ENCODE results near the gene LYRM2. TPM values are rescaled to one million over a fixed set of nuclear protein-coding genes. Genes with fewer than 3 reads are reported as not detected.

Gene LYRM2
- total RNA-seq = 10 to 100 TPM in 3 of 4 donors, 1 to 10 TPM in 1; 8.1 to 19.5 (median 14.4) TPM

DNA sequence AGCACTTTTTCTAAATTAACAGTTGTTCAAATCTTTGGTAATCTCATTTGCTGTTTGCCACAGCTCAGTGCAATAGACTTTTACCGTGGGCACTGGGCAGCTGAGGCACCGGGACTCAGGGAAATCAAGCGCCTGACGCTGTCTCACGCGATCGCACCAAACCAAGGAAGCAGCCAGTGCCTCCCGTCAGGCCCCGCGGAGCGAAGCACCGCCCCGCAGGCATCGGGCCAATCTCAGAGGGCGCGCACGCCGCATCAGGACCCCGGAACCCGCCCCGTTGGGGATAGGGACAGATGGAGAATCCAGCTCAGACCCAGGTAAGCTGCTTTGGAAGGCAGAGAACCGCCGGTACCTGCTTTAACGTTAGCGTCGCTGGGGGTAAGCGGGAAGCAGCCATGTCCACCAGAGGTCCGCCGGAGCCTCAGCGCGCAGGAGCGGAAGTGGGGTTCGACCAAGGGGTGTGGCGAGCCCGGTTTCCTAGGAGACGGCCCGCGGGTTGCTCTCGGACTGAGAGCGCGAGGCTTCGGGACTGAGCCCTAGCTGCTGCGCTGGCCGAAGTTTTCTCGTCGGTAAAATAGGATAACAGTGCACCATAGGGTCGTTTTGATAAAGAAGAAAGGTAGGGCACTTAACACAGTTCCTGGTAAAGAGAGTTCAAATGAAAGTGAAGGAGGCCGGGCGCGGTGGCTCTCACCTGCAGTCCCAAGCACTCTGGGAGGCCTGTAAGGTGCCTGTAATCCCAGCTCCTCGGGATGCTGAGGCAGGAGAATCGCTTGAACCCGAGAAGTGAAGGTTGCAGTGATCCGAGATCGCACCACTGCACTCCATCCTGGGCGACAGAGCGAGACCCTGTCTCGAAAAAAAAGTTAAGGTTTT, at the start of gene LYRM2:
Gene LYRM2 (minus strand): TSS at position 428 of the 876 bp plus-strand sequence. CDS start 31 bp downstream, at position 397.
- peak within 1 kb of the TSS; percentile 76 for H3K4me3 ChIP-seq
- no peaks in the 10 kb centered on the region for H3K9me3 ChIP-seq
- TF ChIP-seq EP300 (IDR thresholded peaks at IDR 0.05) (no peak), POLR2AphosphoS5 (IDR thresholded peaks at IDR 0.05) (peak; percentile 78 to 90 (median 88)), POLR2A (IDR thresholded peaks at IDR 0.05) (peak; percentile 78 to 92), CTCF (IDR thresholded peaks at IDR 0.05) (no peak)
- peaks cover 20% of the 10 kb centered on the region for H3K4me1 ChIP-seq
- no peaks in the 10 kb centered on the region for H3K27me3 ChIP-seq
- peak within 1 kb of the TSS; percentile 93 for H3K27ac ChIP-seq
- WGBS = 4% methylated on average over 53 of the region's 58 CpGs
- peaks cover 26% of the 10 kb centered on the region for H3K36me3 ChIP-seq
- peak; percentile 96 for DNase-seq (ENCODE audit: low spot score in 2 of 2)

DNA sequence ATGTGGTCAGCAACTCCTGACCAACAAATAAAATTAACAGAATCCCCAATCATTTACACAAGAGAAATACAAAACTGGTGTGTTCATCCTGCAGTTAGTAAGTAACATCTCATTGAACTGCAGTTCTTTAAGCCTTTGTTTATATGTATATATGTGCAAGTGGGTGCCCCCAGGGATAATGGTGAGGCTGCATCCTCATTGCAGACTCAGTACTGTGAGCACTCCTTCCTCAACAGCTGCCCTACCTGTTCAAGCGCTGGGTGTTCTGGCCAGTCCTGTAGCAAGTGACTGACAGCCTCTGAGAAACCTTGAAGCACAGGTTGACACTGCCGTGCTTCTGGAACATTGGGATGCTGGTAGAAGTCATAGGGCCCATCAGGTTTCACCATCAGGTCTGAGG, 49.8 kb upstream of the LYRM2 start:
- Histone ChIP-seq H3K27ac (no peak overlapping the region), H3K36me3 (peaks cover 96% of the 10 kb centered on the region), H3K4me3 (no peak overlapping the region), H3K4me1 (no peaks in the 10 kb centered on the region), H3K27me3 (no peaks in the 10 kb centered on the region), H3K9me3 (no peaks in the 10 kb centered on the region)
- WGBS = 100% methylated on average over 2 of the region's 2 CpGs
- DNase-seq (ENCODE audit: low spot score in 2 of 2) = no peak
- no peak for TF ChIP-seq POLR2AphosphoS5 (IDR thresholded peaks at IDR 0.05)
- no peak for TF ChIP-seq POLR2A (IDR thresholded peaks at IDR 0.05)
- TF ChIP-seq CTCF (IDR thresholded peaks at IDR 0.05) = no peak
- TF ChIP-seq EP300 (IDR thresholded peaks at IDR 0.05) = no peak

DNA sequence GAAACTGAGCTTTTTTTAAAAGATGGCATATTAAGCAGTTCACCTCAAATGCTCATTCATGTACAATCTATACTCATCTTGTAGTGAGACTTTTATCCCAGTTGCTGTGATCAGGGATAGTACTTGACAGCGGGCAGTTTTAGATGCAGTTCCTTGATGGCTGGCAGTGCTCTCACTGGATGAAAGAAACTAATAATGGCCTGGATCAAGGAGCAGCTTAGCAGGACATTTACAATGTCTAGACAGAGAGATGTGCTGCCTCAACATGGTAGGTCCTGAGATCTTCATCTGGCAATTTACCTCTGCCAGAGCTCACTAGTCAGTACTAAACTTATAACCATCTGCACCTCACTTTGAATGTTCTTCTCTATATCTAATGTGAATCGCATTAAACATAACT, 46.8 kb upstream of the LYRM2 start:
- TF ChIP-seq POLR2A (IDR thresholded peaks at IDR 0.05) = no peak
- TF ChIP-seq POLR2AphosphoS5 (IDR thresholded peaks at IDR 0.05) = no peak
- TF ChIP-seq CTCF (IDR thresholded peaks at IDR 0.05) = no peak
- TF ChIP-seq EP300 (IDR thresholded peaks at IDR 0.05) = no peak
- peaks cover 97% of the 10 kb centered on the region for H3K36me3 ChIP-seq
- DNase-seq (ENCODE audit: low spot score in 2 of 2) = no peak
- H3K9me3 ChIP-seq = no peaks in the 10 kb centered on the region
- no peaks in the 10 kb centered on the region for H3K4me1 ChIP-seq
- H3K27me3 ChIP-seq = no peaks in the 10 kb centered on the region
- no peak overlapping the region for H3K4me3 ChIP-seq
- 95% methylated on average over 2 of the region's 2 CpGs for WGBS
- H3K27ac ChIP-seq = no peak overlapping the region

GRCh38 chr6:89682991-89683390, 44.4 kb upstream of the LYRM2 start:
- Histone ChIP-seq H3K4me3 (no peak overlapping the region), H3K4me1 (no peaks in the 10 kb centered on the region), H3K9me3 (no peaks in the 10 kb centered on the region), H3K36me3 (peaks cover 97% of the 10 kb centered on the region), H3K27me3 (no peaks in the 10 kb centered on the region), H3K27ac (no peak overlapping the region)
- DNase-seq (ENCODE audit: low spot score in 2 of 2) = no peak
- WGBS = 100% methylated on average over 1 of the region's 1 CpG
- no peak for TF ChIP-seq POLR2A (IDR thresholded peaks at IDR 0.05)
- no peak for TF ChIP-seq CTCF (IDR thresholded peaks at IDR 0.05)
- no peak for TF ChIP-seq POLR2AphosphoS5 (IDR thresholded peaks at IDR 0.05)
- TF ChIP-seq EP300 (IDR thresholded peaks at IDR 0.05) = no peak

GRCh38 chr6:89681983-89682564, 43.5 kb upstream of the LYRM2 start:
- no peak for DNase-seq (ENCODE audit: low spot score in 2 of 2)
- TF ChIP-seq CTCF (IDR thresholded peaks at IDR 0.05) = no peak
- no peak for TF ChIP-seq POLR2AphosphoS5 (IDR thresholded peaks at IDR 0.05)
- no peak for TF ChIP-seq POLR2A (IDR thresholded peaks at IDR 0.05)
- TF ChIP-seq EP300 (IDR thresholded peaks at IDR 0.05) = no peak
- Histone ChIP-seq H3K36me3 (peaks cover 97% of the 10 kb centered on the region), H3K4me3 (no peak overlapping the region), H3K27ac (no peak overlapping the region), H3K9me3 (no peaks in the 10 kb centered on the region), H3K27me3 (no peaks in the 10 kb centered on the region), H3K4me1 (no peaks in the 10 kb centered on the region)
- WGBS = 91% methylated on average over 10 of the region's 10 CpGs

Measured in suprapubic skin (tissue), 4 donors.